Measurements from ENCODE around the gene ASH1L. TPM values are rescaled to one million over a fixed set of nuclear protein-coding genes. Genes with fewer than 3 reads are reported as not detected.
"Not testable (repeated sequence)": the region's sequence is repeated elsewhere in the genome, so short reads cannot be mapped to it uniquely, and the experiment has no call there.

Gene ASH1L
- polyA plus RNA-seq, 1 donor from 2014 or later, result 29.1 TPM

- H3K27me3 Mint-ChIP-seq, result peaks cover 25% of the 10 kb centered on the region
- H3K4me1 Mint-ChIP-seq, result peaks cover 0 to 3% (median 2%) of the 10 kb centered on the region in 3 donors
- H3K9me3 Mint-ChIP-seq, result peaks cover 0 to 2% (median 0%) of the 10 kb centered on the region in 3 donors
- peak overlapping the region in 1 of 4 donors; percentile 17 for H3K4me3 Mint-ChIP-seq
- H3K36me3 Mint-ChIP-seq, result no peaks in the 10 kb centered on the region
- peak overlapping the region in 1 of 3 donors; percentile 91 for H3K27ac Mint-ChIP-seq
Observed at GRCh38 chr1:155295183-155295941, 267.2 kb downstream of the ASH1L start.

- peaks cover 25% of the 10 kb centered on the region for H3K27me3 Mint-ChIP-seq
- peaks cover 0 to 2% (median 0%) of the 10 kb centered on the region in 3 donors for H3K9me3 Mint-ChIP-seq
- H3K4me3 Mint-ChIP-seq, result peak overlapping the region in 1 of 4 donors; percentile 17
- H3K36me3 Mint-ChIP-seq, result no peaks in the 10 kb centered on the region
- peaks cover 0 to 3% (median 2%) of the 10 kb centered on the region in 3 donors for H3K4me1 Mint-ChIP-seq
- no peak overlapping the region for H3K27ac Mint-ChIP-seq
Observed at GRCh38 chr1:155294520-155295182, 268.0 kb downstream of the ASH1L start.

DNA sequence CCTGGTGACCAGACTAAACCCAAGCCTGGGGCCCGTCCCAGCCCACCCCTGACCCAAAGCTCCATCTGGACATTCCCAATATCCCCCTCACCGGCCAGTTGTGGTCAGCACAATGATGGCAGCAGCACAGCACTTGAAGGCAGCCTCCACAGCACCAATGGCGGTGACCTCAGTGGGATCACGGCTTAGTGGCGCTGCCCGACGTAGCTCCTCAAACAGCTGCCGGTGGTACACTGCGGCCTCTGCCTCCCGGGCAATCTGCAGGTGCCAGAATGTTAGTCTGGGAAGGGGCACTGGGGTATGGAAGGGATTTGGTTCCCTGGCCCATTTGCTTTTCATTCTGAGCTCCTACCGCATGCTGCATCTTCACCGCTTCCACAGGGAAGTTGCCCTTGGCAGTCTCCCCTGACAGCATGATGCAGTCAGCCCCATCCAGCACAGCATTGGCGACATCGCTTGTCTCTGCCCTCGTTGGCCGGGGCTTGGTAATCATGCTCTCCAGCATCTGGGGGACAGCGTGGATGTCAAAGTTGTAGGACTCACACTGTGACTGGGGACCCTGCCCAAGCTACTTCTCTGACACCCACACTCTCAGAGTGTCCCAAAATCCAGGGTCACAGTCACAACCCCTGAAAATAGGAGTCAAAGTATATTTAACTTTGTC, 269.4 kb downstream of the ASH1L start:
- Mint-ChIP-seq H3K4me1 (peaks cover 0 to 4% (median 3%) of the 10 kb centered on the region in 3 donors), H3K4me3 (no peak overlapping the region), H3K9me3 (no peaks in the 10 kb centered on the region), H3K27me3 (peaks cover 25% of the 10 kb centered on the region), H3K36me3 (peaks cover 2% of the 10 kb centered on the region), H3K27ac (no peak overlapping the region)

- peaks cover 17% of the 10 kb centered on the region for H3K27me3 Mint-ChIP-seq
- H3K4me1 Mint-ChIP-seq, H3K4me3 Mint-ChIP-seq, H3K9me3 Mint-ChIP-seq, H3K36me3 Mint-ChIP-seq, H3K27ac Mint-ChIP-seq: not testable (repeated sequence)
Observed at GRCh38 chr1:155291006-155291405, 271.6 kb downstream of the ASH1L start.

GRCh38 chr1:155287987-155288543, 274.5 kb downstream of the ASH1L start:
- Mint-ChIP-seq H3K4me1 (peaks cover 0 to 2% (median 0%) of the 10 kb centered on the region in 3 donors), H3K27me3 (peaks cover 2% of the 10 kb centered on the region), H3K9me3 (no peaks in the 10 kb centered on the region), H3K36me3 (peaks cover 2% of the 10 kb centered on the region), H3K4me3 (no peak overlapping the region), H3K27ac (no peak overlapping the region)

DNA sequence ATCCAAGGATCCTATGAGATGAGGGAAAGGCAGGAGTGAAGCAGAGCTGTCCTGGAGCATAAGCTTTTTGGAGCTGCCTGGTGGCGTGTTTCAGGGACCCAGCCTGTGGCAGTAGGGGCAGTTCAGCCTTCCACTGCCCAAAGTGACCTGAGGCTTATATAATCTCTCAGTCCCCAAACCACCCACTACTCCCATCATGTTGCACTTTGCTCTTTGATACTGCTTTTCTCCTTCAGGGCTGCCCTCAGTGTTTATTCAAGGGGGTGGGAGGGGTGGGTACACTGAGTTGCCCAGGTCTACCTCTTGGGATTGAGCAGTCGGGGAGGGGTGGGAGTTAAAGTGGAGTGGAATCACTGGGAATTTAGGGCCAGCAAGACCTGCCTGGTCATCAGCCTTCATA, 276.1 kb downstream of the ASH1L start:
- Mint-ChIP-seq H3K4me1 (peaks cover 0 to 2% (median 0%) of the 10 kb centered on the region in 3 donors), H3K9me3 (no peaks in the 10 kb centered on the region), H3K4me3 (no peak overlapping the region), H3K27me3 (no peaks in the 10 kb centered on the region), H3K27ac (no peak overlapping the region), H3K36me3 (peaks cover 2% of the 10 kb centered on the region)

- H3K9me3 Mint-ChIP-seq, result no peaks in the 10 kb centered on the region
- no peak overlapping the region for H3K4me3 Mint-ChIP-seq
- H3K36me3 Mint-ChIP-seq, result peaks cover 2% of the 10 kb centered on the region
- H3K4me1 Mint-ChIP-seq, result peaks cover 0 to 2% (median 0%) of the 10 kb centered on the region in 3 donors
- H3K27me3 Mint-ChIP-seq, result no peaks in the 10 kb centered on the region
- no peak overlapping the region for H3K27ac Mint-ChIP-seq
Observed at GRCh38 chr1:155285631-155286044, 277.0 kb downstream of the ASH1L start.

Other genes with a start within 250 kb of the ASH1L start
- 8.9 TPM for gene RUSC1, start 241.9 kb downstream of the ASH1L start, polyA plus RNA-seq
- gene MSTO1, start 47.4 kb upstream of the ASH1L start, polyA plus RNA-seq, result 20.2 TPM
- gene YY1AP1, start 126.0 kb upstream of the ASH1L start, polyA plus RNA-seq, result 43.4 TPM
- gene DAP3, start 126.3 kb upstream of the ASH1L start, polyA plus RNA-seq, result 70.3 TPM